Caco-2 (cell line): ENCODE measurements around the gene DYNC1LI2. TPM values are rescaled to one million over a fixed set of nuclear protein-coding genes. Genes with fewer than 3 reads are reported as not detected.
"Not testable (repeated sequence)": the region's sequence is repeated elsewhere in the genome, so short reads cannot be mapped to it uniquely, and the experiment has no call there.

Experiments
- Bru-seq: library from RNA; stranded (reverse); fragments of 400-500 nt; gene quantifications from one replicate; lab custom pipeline; 2021; lab: Mats Ljungman, UMichigan
- BruChase-seq, 2 experiments: library from RNA; stranded (reverse); fragments of 400-500 nt; gene quantifications; one replicate each; lab custom pipeline; 2021; lab: Mats Ljungman, UMichigan
- BruUV-seq: library from RNA; stranded (reverse); fragments of 400-500 nt; replicated peaks from 2 replicates; lab custom pipeline; 2021; lab: Mats Ljungman, UMichigan
- CTCF ChIA-PET: fragments of 300-600 bp; sonication (Branson Sonifier 250); formaldehyde crosslinking; loops from one replicate; lab custom pipeline; 2022; ENCODE audit warnings: antibody characterized with exemption; lab: Charles Lee
- POLR2A ChIA-PET: fragments of 300-600 bp; sonication (Branson Sonifier 250); formaldehyde crosslinking; loops from one replicate; lab custom pipeline; 2022; ENCODE audit warnings: antibody characterized with exemption; lab: Charles Lee
- DNase-seq, 2 experiments: peaks; one replicate each; pipeline versions ENCODE4 v3.0.0 to v3.0.0-alpha.2; 2020 to 2022
- H3K27me3 ChIP-seq: replicated peaks from 2 replicates; pipeline ENCODE4 v1.6.0; 2011; ENCODE audit warnings: low read length; ENCODE audit not compliant: control insufficient read depth, insufficient read depth
- H3K36me3 ChIP-seq: 2 replicates; pipeline ENCODE4 v1.5.1; 2011; ENCODE audit warnings: low read length; ENCODE audit not compliant: control insufficient read depth, insufficient read depth
- H3K4me1 ChIP-seq: fragments of 250-450 bp; sonication (Bioruptor Pico); 2 replicates; pipeline ENCODE4 v1.5.1; 2020; ENCODE audit warnings: mild to moderate bottlenecking
- H3K4me3 ChIP-seq: 2 replicates; pipeline ENCODE4 v1.5.1; 2011; ENCODE audit warnings: low read depth, mild to moderate bottlenecking, control low read depth, low read length
- H3K9me3 ChIP-seq: fragments of 250-450 bp; sonication (Bioruptor Pico); 2 replicates; pipeline ENCODE4 v1.5.1; 2020; ENCODE audit warnings: mild to moderate bottlenecking, moderate library complexity
- H3K27ac Mint-ChIP-seq: one replicate; pipeline ENCODE4 v1.8.0; 2022; ENCODE audit warnings: mixed read lengths; ENCODE audit not compliant: unreplicated experiment
- H3K27me3 Mint-ChIP-seq: one replicate; pipeline ENCODE4 v1.8.0; 2022; ENCODE audit warnings: mixed read lengths; ENCODE audit not compliant: insufficient read depth, unreplicated experiment
- H3K36me3 Mint-ChIP-seq: one replicate; pipeline ENCODE4 v1.8.0; 2022; ENCODE audit warnings: mild to moderate bottlenecking, mixed read lengths; ENCODE audit not compliant: insufficient read depth, unreplicated experiment
- H3K4me1 Mint-ChIP-seq: one replicate; pipeline ENCODE4 v1.8.0; 2022; ENCODE audit warnings: low read depth, mixed read lengths; ENCODE audit not compliant: unreplicated experiment
- H3K4me3 Mint-ChIP-seq: one replicate; pipeline ENCODE4 v1.8.0; 2022; ENCODE audit warnings: mild to moderate bottlenecking, moderate library complexity, mixed read lengths; ENCODE audit not compliant: unreplicated experiment
- H3K9me3 Mint-ChIP-seq: one replicate; pipeline ENCODE4 v1.8.0; 2022; ENCODE audit warnings: mixed read lengths; ENCODE audit not compliant: unreplicated experiment
- intact Hi-C: fragments of 100-400 bp; cut with micrococcal nuclease; formaldehyde crosslinking; loops from one replicate; pipeline ENCODE4 v1.10.0; 2022; ENCODE audit not compliant: unreplicated experiment
- long read RNA-seq: library from polyadenylated mRNA; stranded (forward); transcript quantifications from one replicate; pipeline ENCODE4 v2.0.0, GENCODE V29; 2022
- total RNA-seq: library from RNA; stranded (reverse); gene quantifications from 2 replicates; pipeline ENCODE4 v1.2.3, GENCODE V29; 2022
- TF ChIP-seq, protein P1 (sequence below), 2 experiments: fragments of 200-600 bp in 1 of 2; IDR thresholded peaks; 1 replicate in 1 of 2; 2 replicates in 1 of 2; pipeline versions ENCODE4 v1.5.1 to v1.8.0; 2011 to 2022; ENCODE audit warnings: antibody characterized with exemption in 1 of 2, control low read depth in 1 of 2, inconsistent platforms in 1 of 2, low read depth in 1 of 2, low read length in 1 of 2, mild to moderate bottlenecking in 1 of 2, moderate library complexity in 1 of 2; ENCODE audit not compliant: insufficient read depth in 1 of 2, severe bottlenecking in 1 of 2, unreplicated experiment in 1 of 2

DYNC1LI2 gene
- total RNA-seq (180 and 182 TPM in 2 replicates), Bru-seq, nascent RNA (percentile 96 among the genes with signal in this experiment), BruChase-seq, experiment 1, labeled RNA remaining after a 2-hour chase (percentile 99 among the genes with signal in this experiment), BruChase-seq, experiment 2, labeled RNA remaining after a 6-hour chase (percentile 99 among the genes with signal in this experiment)
- long read RNA-seq, full-length matches to known transcripts: 41 of 73 reads
- long read RNA-seq, partial matches to known transcripts: 8 of 73 reads
- long read RNA-seq, other reads (novel, unspliced or antisense): 24 of 73 reads

GRCh38 chr16:66751303-66751991 is at the start of gene DYNC1LI2:
DYNC1LI2 (minus strand) TSS chr16:66751609; CDS start chr16:66751591, 18 bp downstream.
- Histone ChIP-seq H3K4me3 (peak within 1 kb of the TSS; percentile 100), H3K27me3 (no peaks in the 10 kb centered on the region), H3K4me1 (peaks cover 12% of the 10 kb centered on the region; the same call in 1 of the 2 replicates), H3K9me3 (no peaks in the 10 kb centered on the region), H3K36me3 (no peaks in the 10 kb centered on the region)
- DNase-seq: peak; percentile 78 to 94
- TF ChIP-seq, protein P1, sequence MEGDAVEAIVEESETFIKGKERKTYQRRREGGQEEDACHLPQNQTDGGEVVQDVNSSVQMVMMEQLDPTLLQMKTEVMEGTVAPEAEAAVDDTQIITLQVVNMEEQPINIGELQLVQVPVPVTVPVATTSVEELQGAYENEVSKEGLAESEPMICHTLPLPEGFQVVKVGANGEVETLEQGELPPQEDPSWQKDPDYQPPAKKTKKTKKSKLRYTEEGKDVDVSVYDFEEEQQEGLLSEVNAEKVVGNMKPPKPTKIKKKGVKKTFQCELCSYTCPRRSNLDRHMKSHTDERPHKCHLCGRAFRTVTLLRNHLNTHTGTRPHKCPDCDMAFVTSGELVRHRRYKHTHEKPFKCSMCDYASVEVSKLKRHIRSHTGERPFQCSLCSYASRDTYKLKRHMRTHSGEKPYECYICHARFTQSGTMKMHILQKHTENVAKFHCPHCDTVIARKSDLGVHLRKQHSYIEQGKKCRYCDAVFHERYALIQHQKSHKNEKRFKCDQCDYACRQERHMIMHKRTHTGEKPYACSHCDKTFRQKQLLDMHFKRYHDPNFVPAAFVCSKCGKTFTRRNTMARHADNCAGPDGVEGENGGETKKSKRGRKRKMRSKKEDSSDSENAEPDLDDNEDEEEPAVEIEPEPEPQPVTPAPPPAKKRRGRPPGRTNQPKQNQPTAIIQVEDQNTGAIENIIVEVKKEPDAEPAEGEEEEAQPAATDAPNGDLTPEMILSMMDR (IDR thresholded peaks at IDR 0.05; ENCODE audit: insufficient read depth in 1 of 2, low read depth in 1 of 2, low read length in 1 of 2, severe bottlenecking in 1 of 2, unreplicated experiment in 1 of 2): peak; percentile 61 to 95
- no peaks in the 10 kb centered on the region for H3K9me3 Mint-ChIP-seq
- H3K36me3 Mint-ChIP-seq: peaks cover 42% of the 10 kb centered on the region
- H3K27me3 Mint-ChIP-seq: no peaks in the 10 kb centered on the region
- peaks cover 26% of the 10 kb centered on the region for H3K4me1 Mint-ChIP-seq
- H3K27ac Mint-ChIP-seq: peak within 1 kb of the TSS; percentile 55
- peak within 1 kb of the TSS; percentile 78 for H3K4me3 Mint-ChIP-seq
- POLR2A ChIA-PET: interaction anchor here (0.6 kb wide), 2 partner anchors 95 to 128 kb away, joined by 3 to 5 read pairs; no protein-coding TSS in a partner anchor
- intact Hi-C loops: loop anchor here (5.0 to 10.0 kb wide), 2 partner anchors 113 to 144 kb away; no protein-coding TSS in a partner anchor
- BruUV-seq: no TSS peak
- CTCF ChIA-PET: interaction anchor here (0.6 to 2.9 kb wide), 11 partner anchors 11 to 408 kb away, joined by 3 to 11 read pairs (median 4); partner anchors contain the start of gene NAE1

DNA sequence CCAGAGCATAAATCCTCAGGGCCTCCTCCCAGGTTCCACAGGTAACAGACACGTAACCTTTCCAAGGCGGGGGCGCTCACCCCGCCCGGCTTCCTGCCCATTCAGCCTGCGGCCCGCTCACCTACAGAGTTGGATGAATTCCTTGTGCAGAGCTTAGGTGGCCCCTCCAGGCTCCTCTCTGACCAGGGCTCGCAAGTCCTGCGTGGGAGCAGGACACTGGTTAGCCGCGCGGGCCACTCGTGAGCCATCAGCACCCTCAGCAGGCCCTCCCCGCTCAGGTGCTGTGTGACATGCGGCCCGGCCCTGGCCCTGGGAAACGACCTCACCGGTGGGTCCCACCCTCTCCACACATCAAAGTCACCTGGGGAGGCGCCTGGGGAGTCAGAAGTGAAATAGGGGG is 49.4 kb upstream of the DYNC1LI2 start:
- Mint-ChIP-seq H3K36me3 (peaks cover 25% of the 10 kb centered on the region), H3K4me3 (no peak overlapping the region), H3K4me1 (no peaks in the 10 kb centered on the region), H3K9me3 (no peaks in the 10 kb centered on the region), H3K27ac (no peak overlapping the region), H3K27me3 (no peaks in the 10 kb centered on the region)
- Histone ChIP-seq H3K4me3 (no peak overlapping the region), H3K36me3 (no peaks in the 10 kb centered on the region; the same call in 1 of the 2 replicates), H3K9me3 (no peaks in the 10 kb centered on the region), H3K4me1 (no peaks in the 10 kb centered on the region), H3K27me3 (no peaks in the 10 kb centered on the region)
- POLR2A ChIA-PET: no interaction called here
- no peak for DNase-seq
- intact Hi-C loops: no loop called here
- CTCF ChIA-PET: interaction anchor here (0.5 kb wide), 1 partner anchor 1222 kb away, joined by 4 read pairs; no protein-coding TSS in a partner anchor
- TF ChIP-seq, protein P1 (IDR thresholded peaks at IDR 0.05; ENCODE audit: insufficient read depth in 1 of 2, low read depth in 1 of 2, low read length in 1 of 2, severe bottlenecking in 1 of 2, unreplicated experiment in 1 of 2): no peak
- no TSS peak for BruUV-seq

- no peaks in the 10 kb centered on the region for H3K27me3 ChIP-seq
- H3K27ac Mint-ChIP-seq: no peak overlapping the region
- intact Hi-C loops: no loop called here
- H3K36me3 Mint-ChIP-seq: no peaks in the 10 kb centered on the region
- no peaks in the 10 kb centered on the region for H3K9me3 ChIP-seq
- no peaks in the 10 kb centered on the region for H3K27me3 Mint-ChIP-seq
- no peaks in the 10 kb centered on the region for H3K4me1 Mint-ChIP-seq
- H3K9me3 Mint-ChIP-seq: no peaks in the 10 kb centered on the region
- no peaks in the 10 kb centered on the region; the same call in 1 of the 2 replicates for H3K36me3 ChIP-seq
- H3K4me3 Mint-ChIP-seq: no peak overlapping the region
- ChIA-PET POLR2A (no interaction called here), CTCF (no interaction called here)
- no peak for DNase-seq
- no peaks in the 10 kb centered on the region for H3K4me1 ChIP-seq
- TF ChIP-seq, protein P1 (IDR thresholded peaks at IDR 0.05; ENCODE audit: insufficient read depth in 1 of 2, low read depth in 1 of 2, low read length in 1 of 2, severe bottlenecking in 1 of 2, unreplicated experiment in 1 of 2): no peak
- BruUV-seq: no TSS peak
- H3K4me3 ChIP-seq: no peak overlapping the region
Measured at GRCh38 chr16:66798161-66798560, 46.8 kb upstream of the DYNC1LI2 start.

DNA sequence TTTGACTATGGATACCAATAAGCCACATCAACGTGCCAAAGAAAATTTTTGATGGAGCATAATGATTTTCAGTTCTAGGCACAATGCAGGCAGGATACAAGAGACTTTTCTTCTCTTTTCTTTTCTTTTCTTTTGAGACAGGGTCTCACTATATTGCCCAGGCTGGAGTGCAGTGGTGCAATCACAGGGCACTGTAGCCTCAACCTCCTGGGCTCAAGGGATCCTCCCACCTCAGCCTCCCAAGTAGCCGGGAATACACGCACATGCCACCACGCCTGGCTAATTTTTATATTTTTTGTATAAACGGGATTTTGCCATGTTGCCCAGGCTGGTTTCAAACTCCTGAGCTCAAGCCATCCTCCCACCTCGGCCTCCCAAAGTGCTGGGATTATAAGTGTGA is 42.6 kb upstream of the DYNC1LI2 start:
- H3K9me3 ChIP-seq, DNase-seq, H3K9me3 Mint-ChIP-seq, CTCF ChIA-PET, H3K36me3 ChIP-seq, H3K27ac Mint-ChIP-seq, H3K36me3 Mint-ChIP-seq, H3K4me1 Mint-ChIP-seq, H3K4me3 ChIP-seq, intact Hi-C loops, H3K4me1 ChIP-seq, POLR2A ChIA-PET, BruUV-seq, H3K27me3 ChIP-seq, H3K4me3 Mint-ChIP-seq: not testable (repeated sequence)
- H3K27me3 Mint-ChIP-seq: peaks cover 11% of the 10 kb centered on the region
